Measurements from ENCODE around the gene EIF3I. TPM values are rescaled to one million over a fixed set of nuclear protein-coding genes. Genes with fewer than 3 reads are reported as not detected.
A peak's percentile ranks its signal among the peaks of the same experiment; 100 is the strongest.

Gene EIF3I
- total and polyA plus RNA-seq, 2 of the 13 experiments (the other 11 are each of a cell fraction or from before 2014, with no cell fraction given): 210 to 223 TPM

- TF ChIP-seq ZNF800 (CRISPR knock-in tag; IDR thresholded peaks at IDR 0.05) (no peak), TBX3 (IDR thresholded peaks at IDR 0.05; ENCODE audit: borderline replicate concordance) (no peak), KAT7 (CRISPR knock-in tag; IDR thresholded peaks at IDR 0.05; ENCODE audit: borderline replicate concordance) (no peak), ZNF777 (CRISPR knock-in tag; IDR thresholded peaks at IDR 0.05) (no peak), ASH2L (IDR thresholded peaks at IDR 0.05; ENCODE audit: insufficient read length, low read depth, low read length) (peak; percentile 88), ATAD3A (CRISPR knock-in tag; IDR thresholded peaks at IDR 0.05) (no peak), CREM (IDR thresholded peaks at IDR 0.05) (peak; percentile 83), CREM (CRISPR knock-in tag; IDR thresholded peaks at IDR 0.05) (no peak), ZFP36L1 (CRISPR knock-in tag; IDR thresholded peaks at IDR 0.05) (no peak), REPIN1 (CRISPR knock-in tag; IDR thresholded peaks at IDR 0.05; ENCODE audit: borderline replicate concordance, low read depth) (peak; percentile 78; the same call in 1 of the 2 replicates), ZNF263 (CRISPR knock-in tag; IDR thresholded peaks at IDR 0.05) (0 out of 2 replicates have a peak, but pooled peaks have one; percentile 32), ATRX (CRISPR knock-in tag; IDR thresholded peaks at IDR 0.05; ENCODE audit: borderline replicate concordance) (no peak), AKNA (CRISPR knock-in tag; IDR thresholded peaks at IDR 0.05; ENCODE audit: borderline replicate concordance) (no peak), TIGD3 (CRISPR knock-in tag; IDR thresholded peaks at IDR 0.05; ENCODE audit: borderline replicate concordance) (no peak), SNAPC2 (CRISPR knock-in tag; IDR thresholded peaks at IDR 0.05) (peak; percentile 23; the same call in 1 of the 2 replicates), ZNF773 (CRISPR knock-in tag; IDR thresholded peaks at IDR 0.05; ENCODE audit: borderline replicate concordance) (no peak), SIX4 (CRISPR knock-in tag; IDR thresholded peaks at IDR 0.05) (no peak; the same call in 1 of the 2 replicates), HNRNPLL (IDR thresholded peaks at IDR 0.05; ENCODE audit: low read depth, low read length, poor library complexity, severe bottlenecking) (no peak), JUN (CRISPR knock-in tag; IDR thresholded peaks at IDR 0.05) (peak; percentile 90), ZNF30 (CRISPR knock-in tag; IDR thresholded peaks at IDR 0.05) (no peak), ZBTB42 (CRISPR knock-in tag; IDR thresholded peaks at IDR 0.05) (no peak; the same call in 1 of the 2 replicates), CREB3 (CRISPR knock-in tag; IDR thresholded peaks at IDR 0.05) (no peak)
Measured at GRCh38 chr1:32249831-32250525, 27.8 kb downstream of the EIF3I start (continued).

Data from HepG2 (cell line).